GM19351 (cell line): Measurements from ENCODE around the gene WSB2.

Source experiments
- ATAC-seq: cut with Tn5 transposase; IDR thresholded peaks from one replicate; pipeline ENCODE4 v1.9.1; 2021; ENCODE audit warnings: mild to moderate bottlenecking, moderate library complexity; ENCODE audit not compliant: unreplicated experiment

Gene WSB2

GRCh38 chr12:118063576-118064391 is 2.8 kb upstream of the WSB2 start:
- ATAC-seq = no peak

GRCh38 chr12:118061873-118062843 is 1.2 kb upstream of the WSB2 start:
- ATAC-seq = no peak

- ATAC-seq = peak; percentile 34
Observed at GRCh38 chr12:118060301-118061010, 523 bp downstream of the WSB2 start.

- ATAC-seq = no peak
Observed at GRCh38 chr12:118059341-118060191, 1.4 kb downstream of the WSB2 start.

- ATAC-seq = no peak
Observed at GRCh38 chr12:118058881-118059280, 2.1 kb downstream of the WSB2 start.

GRCh38 chr12:118058227-118058626 is 2.8 kb downstream of the WSB2 start:
- no peak for ATAC-seq

GRCh38 chr12:118055865-118056773 is 4.9 kb downstream of the WSB2 start:
- no peak for ATAC-seq

GRCh38 chr12:118055144-118055557 is 5.8 kb downstream of the WSB2 start:
- peak; percentile 78 for ATAC-seq

GRCh38 chr12:118053071-118053985 is 7.7 kb downstream of the WSB2 start:
- no peak for ATAC-seq

GRCh38 chr12:118052324-118053070 is 8.5 kb downstream of the WSB2 start:
- no peak for ATAC-seq

- no peak for ATAC-seq
Observed at GRCh38 chr12:118050972-118051910, 9.7 kb downstream of the WSB2 start.

- no peak for ATAC-seq
Observed at GRCh38 chr12:118046430-118046829, 14.5 kb downstream of the WSB2 start.

GRCh38 chr12:118044577-118044976 is 16.4 kb downstream of the WSB2 start:
- ATAC-seq = no peak

- no peak for ATAC-seq
Observed at GRCh38 chr12:118044075-118044474, 16.9 kb downstream of the WSB2 start.

GRCh38 chr12:118042091-118042490 is 18.9 kb downstream of the WSB2 start:
- no peak for ATAC-seq

- no peak for ATAC-seq
Observed at GRCh38 chr12:118038137-118038536, 22.8 kb downstream of the WSB2 start.
